HT-29 (cell line): ENCODE results near the gene FOXN4. TPM values are rescaled to one million over a fixed set of nuclear protein-coding genes. Genes with fewer than 3 reads are reported as not detected.

Source experiments
- total RNA-seq: library from RNA; depleted of rRNA; stranded (reverse); fragments of >200 nt; shearing (Covaris generic); gene quantifications from 2 replicates; pipeline ENCODE4 v1.2.3, GENCODE V29; 2014; rRNA removed

The FOXN4 gene
- total RNA-seq, 1 experiment from 2014 or later: not detected

Other genes with a start within 250 kb of the FOXN4 start
- 41.0 and 44.7 TPM in 2 replicates for gene ALKBH2, start 215.8 kb downstream of the FOXN4 start, total RNA-seq
- 134 and 158 TPM in 2 replicates for gene UNG, start 211.7 kb downstream of the FOXN4 start, total RNA-seq
- 1.6 and 4.8 TPM in 2 replicates for gene ACACB, start 192.7 kb downstream of the FOXN4 start, total RNA-seq
- gene MYO1H, start 38.6 kb upstream of the FOXN4 start, total RNA-seq: not detected in 2 replicates
- 38.4 and 39.9 TPM in 2 replicates for gene KCTD10, start 168.0 kb upstream of the FOXN4 start, total RNA-seq
- 16.8 and 17.4 TPM in 2 replicates for gene UBE3B, start 168.3 kb upstream of the FOXN4 start, total RNA-seq